Hepatocyte (in vitro differentiated cells): Measurements from ENCODE around the gene LHX6. TPM values are rescaled to one million over a fixed set of nuclear protein-coding genes. Genes with fewer than 3 reads are reported as not detected.

ENCODE experiments used
- DNase-seq: peaks from one replicate; pipeline ENCODE4 v3.0.0-alpha.2; 2016; ENCODE audit warnings: low spot score
- H2AFZ ChIP-seq: fragments of 200-600 bp; sonication (generic); 2 replicates; pipeline ENCODE4 v1.6.0; 2016; ENCODE audit warnings: antibody characterized with exemption, mild to moderate bottlenecking
- H3K27ac ChIP-seq: fragments of 200-600 bp; sonication (generic); 2 replicates; pipeline ENCODE4 v1.5.1; 2016; ENCODE audit warnings: mild to moderate bottlenecking
- H3K27me3 ChIP-seq: fragments of 200-600 bp; sonication (generic); 2 replicates; pipeline ENCODE4 v1.6.1; 2016
- H3K36me3 ChIP-seq: fragments of 200-600 bp; sonication (generic); replicated peaks from 2 replicates; pipeline ENCODE4 v1.5.1; 2016; ENCODE audit warnings: low read depth; ENCODE audit not compliant: insufficient read depth
- H3K4me1 ChIP-seq: fragments of 200-600 bp; sonication (generic); 2 replicates; pipeline ENCODE4 v1.5.1; 2016; ENCODE audit warnings: mild to moderate bottlenecking, moderate library complexity; ENCODE audit not compliant: insufficient read depth
- H3K4me2 ChIP-seq: fragments of 200-600 bp; sonication (generic); 2 replicates; pipeline ENCODE4 v1.6.0; 2016
- H3K4me3 ChIP-seq: fragments of 200-600 bp; sonication (generic); 2 replicates; pipeline ENCODE4 v1.5.1; 2016; ENCODE audit warnings: mild to moderate bottlenecking
- H3K79me2 ChIP-seq: fragments of 200-600 bp; sonication (generic); 2 replicates; pipeline ENCODE4 v1.6.0; 2017; ENCODE audit warnings: mild to moderate bottlenecking
- H3K9me2 ChIP-seq: fragments of 200-600 bp; sonication (generic); replicated peaks from 2 replicates; pipeline ENCODE4 v1.6.0; 2017; ENCODE audit warnings: mild to moderate bottlenecking; ENCODE audit not compliant: insufficient read depth
- H3K9me3 ChIP-seq: fragments of 200-600 bp; sonication (generic); 2 replicates; pipeline ENCODE4 v1.5.1; 2016; ENCODE audit warnings: low read depth, mild to moderate bottlenecking
- H4K20me1 ChIP-seq: fragments of 200-600 bp; sonication (generic); 2 replicates; pipeline ENCODE4 v1.6.0; 2016; ENCODE audit warnings: mild to moderate bottlenecking; ENCODE audit not compliant: insufficient read depth, poor library complexity, severe bottlenecking
- CTCF ChIP-seq: fragments of 200-600 bp; sonication (generic); IDR thresholded peaks from 2 replicates; pipeline ENCODE4 v1.5.1; 2016; ENCODE audit warnings: antibody characterized with exemption, mild to moderate bottlenecking; ENCODE audit not compliant: poor library complexity
- EZH2 ChIP-seq: fragments of 200-600 bp; sonication (generic); IDR thresholded peaks from 2 replicates; pipeline ENCODE4 v1.6.1; 2016; ENCODE audit warnings: antibody characterized with exemption, mild to moderate bottlenecking, borderline replicate concordance
- EZH2phosphoT487 ChIP-seq: fragments of 200-600 bp; sonication (generic); IDR thresholded peaks from one replicate; pipeline ENCODE4 v1.6.1; 2018; ENCODE audit warnings: antibody characterized with exemption, mild to moderate bottlenecking, low read depth, moderate library complexity; ENCODE audit not compliant: unreplicated experiment, severe bottlenecking
- WGBS: methylation state at CpG from one replicate; pipeline ENCODE4 v1.1.6; 2016; ENCODE audit warnings: low lambda C conversion rate; ENCODE audit errors: missing lambda C conversion rate; 5-methylcytosine and 5-hydroxymethylcytosine counted together
- polyA plus RNA-seq: library from polyadenylated mRNA; unstranded; fragments of >200 nt; fragmentation: Nextera tagmentation; extraction: Ambion mirVana; gene quantifications from 2 replicates; pipeline ENCODE4 v1.2.1, GENCODE V29; 2016
- total RNA-seq: library from RNA; depleted of rRNA; stranded (reverse); fragments of >200 nt; gene quantifications from 2 replicates; pipeline ENCODE4 v1.2.3, GENCODE V29; 2014

The LHX6 gene
- total and polyA plus RNA-seq, 2 experiments from 2014 or later: 0.10 to 0.39 TPM

- Histone ChIP-seq H3K36me3 (no peaks in the 10 kb centered on the region), H3K4me2 (peak overlapping the region; percentile 77), H3K4me3 (no peak overlapping the region), H2AFZ (peak overlapping the region; percentile 60), H3K4me1 (peaks cover 19% of the 10 kb centered on the region), H4K20me1 (no peaks in the 10 kb centered on the region), H3K79me2 (no peaks in the 10 kb centered on the region), H3K9me3 (no peaks in the 10 kb centered on the region), H3K27ac (no peak overlapping the region), H3K9me2 (no peaks in the 10 kb centered on the region), H3K27me3 (peaks cover 100% of the 10 kb centered on the region)
- TF ChIP-seq EZH2phosphoT487 (peak; percentile 59), CTCF (no peak), EZH2 (peak; percentile 94)
- DNase-seq: no peak
- WGBS: 2% methylated on average over 59 of the region's 59 CpGs
Measured at GRCh38 chr9:122218935-122219855, 9.6 kb downstream of the LHX6 start.

- Histone ChIP-seq H3K27ac (no peak overlapping the region), H3K4me3 (no peak overlapping the region), H3K79me2 (no peaks in the 10 kb centered on the region), H3K4me1 (peaks cover 26% of the 10 kb centered on the region), H3K4me2 (peak overlapping the region; percentile 77), H3K36me3 (no peaks in the 10 kb centered on the region), H2AFZ (no peak overlapping the region), H4K20me1 (no peaks in the 10 kb centered on the region), H3K27me3 (peaks cover 100% of the 10 kb centered on the region), H3K9me2 (no peaks in the 10 kb centered on the region), H3K9me3 (no peaks in the 10 kb centered on the region)
- TF ChIP-seq EZH2 (no peak), EZH2phosphoT487 (no peak), CTCF (no peak)
- 48% methylated on average over 11 of the region's 11 CpGs for WGBS
- DNase-seq: no peak
Measured at GRCh38 chr9:122218071-122218934, 10.5 kb downstream of the LHX6 start.

GRCh38 chr9:122217640-122218039 lies 11.1 kb downstream of the LHX6 start:
- no peak for DNase-seq
- no peaks in the 10 kb centered on the region for H3K36me3 ChIP-seq
- peaks cover 100% of the 10 kb centered on the region for H3K27me3 ChIP-seq
- TF ChIP-seq CTCF (no peak), EZH2 (no peak), EZH2phosphoT487 (no peak)
- no peaks in the 10 kb centered on the region for H3K9me2 ChIP-seq
- no peaks in the 10 kb centered on the region for H4K20me1 ChIP-seq
- no peaks in the 10 kb centered on the region for H3K9me3 ChIP-seq
- H3K4me1 ChIP-seq: peaks cover 26% of the 10 kb centered on the region
- no peak overlapping the region for H3K27ac ChIP-seq
- no peak overlapping the region for H3K4me3 ChIP-seq
- H3K79me2 ChIP-seq: no peaks in the 10 kb centered on the region
- no peak overlapping the region for H3K4me2 ChIP-seq
- H2AFZ ChIP-seq: no peak overlapping the region
- WGBS: 63% methylated on average over 4 of the region's 4 CpGs
